MM.1S (cell line): ENCODE data around the gene SLC22A2.

Experiments used
- CTCF ChIP-seq: fragments of 300-600 bp; sonication (generic); IDR thresholded peaks from 2 replicates; pipeline ENCODE4 v1.5.1; 2016; ENCODE audit warnings: antibody characterized with exemption, low read length, mixed read lengths
- EZH2 ChIP-seq: fragments of 300-600 bp; sonication (generic); optimal IDR thresholded peaks from 2 replicates; pipeline ENCODE3; 2017; ENCODE audit warnings: low read depth, mild to moderate bottlenecking, antibody characterized with exemption, low read length, mixed read lengths
- EZH2phosphoT487 ChIP-seq: fragments of 300-600 bp; sonication (generic); IDR thresholded peaks from 2 replicates; pipeline ENCODE4 v1.6.1; 2018; ENCODE audit warnings: antibody characterized with exemption, low read length

DNA sequence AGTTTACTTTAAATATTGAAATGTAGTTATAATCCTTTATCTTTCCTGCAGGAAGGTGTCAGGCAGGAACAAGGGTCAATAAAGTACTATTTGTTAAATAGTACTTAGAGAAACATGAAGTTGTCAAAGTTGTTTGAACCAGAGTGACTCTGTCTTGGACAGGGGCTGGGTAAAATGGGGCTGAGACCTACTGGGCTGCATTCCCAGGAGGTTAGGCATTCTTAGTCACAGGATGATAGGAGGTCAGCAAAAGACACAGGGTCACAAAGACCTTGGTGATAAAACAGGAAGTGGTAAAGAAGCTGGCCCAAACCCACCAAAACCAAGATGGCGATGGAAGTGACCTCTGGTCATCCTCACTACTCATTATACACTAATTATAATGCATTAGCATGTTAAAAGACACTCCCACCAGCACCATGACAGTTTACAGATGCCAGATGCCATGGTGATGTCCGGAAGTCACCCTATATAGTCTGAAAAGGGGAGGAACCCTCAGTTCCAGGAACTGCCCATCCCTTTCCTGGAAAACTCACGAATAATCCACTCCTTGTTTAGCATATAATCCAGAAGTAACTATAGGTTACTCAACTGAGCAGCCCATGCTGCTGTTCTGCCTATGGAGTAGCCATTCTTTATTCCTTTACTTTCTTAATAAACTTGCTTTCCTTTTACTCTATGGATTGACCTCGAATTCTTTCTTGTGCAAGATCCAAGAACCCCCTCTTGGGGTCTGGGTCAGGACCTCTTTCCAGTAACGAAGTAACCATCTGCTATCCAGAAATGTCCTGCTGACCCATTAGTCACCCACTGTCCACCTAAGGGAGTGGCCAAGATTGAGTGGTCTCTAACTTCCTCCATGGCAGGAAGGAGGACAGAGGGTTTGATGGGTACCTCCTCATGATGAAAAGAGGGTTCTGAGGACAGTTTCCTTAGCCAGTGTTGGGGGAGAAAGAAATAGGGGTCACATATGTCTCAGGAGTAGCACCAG, 19.6 kb downstream of the SLC22A2 start:
- TF ChIP-seq CTCF (no peak), EZH2 (no peak), EZH2phosphoT487 (no peak)
